HepG2 (cell line): ENCODE results near the gene SEMG1. TPM values are rescaled to one million over a fixed set of nuclear protein-coding genes. Genes with fewer than 3 reads are reported as not detected.

Experiments used
- ATAC-seq: fragments of 200-7000 bp; cut with Tn5 transposase; 3 replicates; pipeline ENCODE4 v1.9.1; 2020; ENCODE audit warnings: mild to moderate bottlenecking, moderate library complexity
- BruUV-seq: library from RNA; stranded (reverse); fragments of 400-500 nt; replicated peaks from 2 replicates; lab custom pipeline; 2021; lab: Mats Ljungman, UMichigan
- CTCF ChIA-PET: fragments of 300-600 bp; formaldehyde crosslinking; extraction: SDS; loops from one replicate; lab custom pipeline; 2021; ENCODE audit warnings: low total read pairs, inconsistent platforms, low intra/inter-chr PET ratio; lab: Yijun Ruan, JAX
- POLR2A ChIA-PET: fragments of 350-600 bp; sonication (Branson Sonifier 250); formaldehyde crosslinking; loops from one replicate; lab custom pipeline; 2020; ENCODE audit warnings: antibody characterized with exemption, inconsistent platforms; lab: Yijun Ruan, JAX
- DNase-seq: peaks from one replicate; pipeline ENCODE4 v3.0.0-alpha.2; 2015; ENCODE audit warnings: low spot score
- FAIRE-seq: peaks from 3 replicates; lab custom pipeline; 2011; peaks lifted over from hg19 to GRCh38; lab: Jason Lieb, UNC
- H2AFZ ChIP-seq: one replicate; pipeline ENCODE4 v1.6.1; 2011; ENCODE audit warnings: low read length, inconsistent platforms
- H3K27ac ChIP-seq: fragments of 300-600 bp; 3 replicates; pipeline ENCODE4 v1.8.0; 2011; ENCODE audit warnings: mixed run types, mild to moderate bottlenecking, mixed read lengths, low read length, inconsistent platforms; ENCODE audit not compliant: insufficient read depth; ENCODE audit errors: extremely low read length
- H3K27me3 ChIP-seq, 2 experiments: fragments of 200-600 bp in 1 of 2; 2 replicates in 1 of 2; 3 replicates in 1 of 2; pipeline versions ENCODE4 v1.6.0 to v1.8.0; 2011; ENCODE audit warnings: low read length in 2 of 2, mild to moderate bottlenecking in 2 of 2, moderate library complexity in 2 of 2, inconsistent platforms in 1 of 2; ENCODE audit not compliant: insufficient read depth in 2 of 2, control insufficient read depth in 1 of 2
- H3K36me3 ChIP-seq, 2 experiments: fragments of 200-600 bp in 1 of 2; replicated peaks in 1 of 2; 2 replicates in 1 of 2; 3 replicates in 1 of 2; pipeline versions ENCODE4 v1.5.1 to v1.8.0; 2011; ENCODE audit warnings: low read length in 2 of 2, inconsistent platforms in 1 of 2; ENCODE audit not compliant: insufficient read depth in 2 of 2, control insufficient read depth in 1 of 2
- H3K4me1 ChIP-seq: 2 replicates; pipeline ENCODE4 v1.5.1; 2012; ENCODE audit warnings: low read length, inconsistent platforms; ENCODE audit not compliant: insufficient read depth
- H3K4me2 ChIP-seq: 2 replicates; pipeline ENCODE4 v1.6.0; 2011; ENCODE audit warnings: low read depth, low read length, inconsistent platforms
- H3K4me3 ChIP-seq, 3 experiments: fragments of 200-600 bp in 1 of 3; sonication (generic), shearing (Covaris generic) in 1 of 3; replicated peaks in 1 of 3; 2 replicates each; pipeline ENCODE4 v1.5.1; 2011 to 2016; ENCODE audit warnings: low read length in 3 of 3, inconsistent platforms in 2 of 3, low read depth in 2 of 3, mild to moderate bottlenecking in 2 of 3, control low read depth in 1 of 3, mixed read lengths in 1 of 3; ENCODE audit not compliant: insufficient read depth in 1 of 3
- H3K79me2 ChIP-seq: one replicate; pipeline ENCODE4 v1.6.1; 2011; ENCODE audit warnings: low read length, inconsistent platforms; ENCODE audit not compliant: insufficient read depth
- H3K9ac ChIP-seq: 2 replicates; pipeline ENCODE4 v1.6.0; 2011; ENCODE audit warnings: mild to moderate bottlenecking, low read depth, low read length, inconsistent platforms; ENCODE audit not compliant: insufficient read depth
- H3K9me3 ChIP-seq: 2 replicates; pipeline ENCODE4 v1.5.1; 2012; ENCODE audit warnings: mild to moderate bottlenecking, low read length
- H4K20me1 ChIP-seq: 2 replicates; pipeline ENCODE4 v1.6.0; 2011; ENCODE audit warnings: inconsistent platforms, mild to moderate bottlenecking, low read length, moderate library complexity; ENCODE audit not compliant: insufficient read depth
- MEIS2 ChIP-seq: sonication (generic); formaldehyde crosslinking; IDR thresholded peaks from 2 replicates; pipeline ENCODE4 v1.9.0; 2021; ENCODE audit warnings: mild to moderate bottlenecking, missing genetic modification reagents
- PRMT3 ChIP-seq: sonication (generic); formaldehyde crosslinking; IDR thresholded peaks from 2 replicates; pipeline ENCODE4 v1.8.1; 2022; ENCODE audit warnings: low read depth, mild to moderate bottlenecking, moderate library complexity, missing genetic modification reagents, borderline replicate concordance
- TCF7 ChIP-seq: sonication (generic); IDR thresholded peaks from 2 replicates; pipeline ENCODE4 v1.6.1; 2016; ENCODE audit warnings: antibody characterized with exemption, low read depth
- ZKSCAN1 ChIP-seq: fragments of 150-350 bp; IDR thresholded peaks from 2 replicates; pipeline ENCODE4 v1.6.1; 2014; ENCODE audit warnings: low read length
- ZXDC ChIP-seq: sonication (generic); formaldehyde crosslinking; IDR thresholded peaks from 2 replicates; pipeline ENCODE4 v1.5.0; 2020; ENCODE audit warnings: mild to moderate bottlenecking, missing genetic modification reagents
- WGBS: methylation state at CpG from one replicate; pipeline ENCODE4 v1.1.6; 2017; ENCODE audit warnings: low lambda C conversion rate; 5-methylcytosine and 5-hydroxymethylcytosine counted together
- in situ Hi-C: cut with HindIII; loops from 2 replicates; pipeline ENCODE4 v1.10.0; 2017; ENCODE audit warnings: low pct_unique_long_range_greater_than_20kb; ENCODE audit not compliant: extremely low pct_ligation_motif_present
- intact Hi-C: fragments of 100-400 bp; cut with micrococcal nuclease; formaldehyde crosslinking; loops from one replicate; pipeline ENCODE4 v1.10.0; 2022; ENCODE audit not compliant: unreplicated experiment
- polyA plus RNA-seq, 8 experiments: library from polyadenylated mRNA; depleted of rRNA in 3 of 8; stranded (reverse) in 7 of 8; unstranded in 1 of 8; fragments of >200 nt; fragmentation: Illumina TruSeq in 4 of 8; extraction: Trizol in 4 of 8; gene quantifications; 2 replicates each; pipeline versions ENCODE4 v1.2.1 to v1.2.3, GENCODE V29; 2011 to 2016; ENCODE audit warnings: low read depth in 4 of 8, missing spikeins in 1 of 8, mixed read lengths in 1 of 8; ENCODE audit not compliant: insufficient read depth in 1 of 8
- total RNA-seq, 5 experiments: library from RNA; depleted of rRNA; stranded (reverse); fragments of >200 nt; fragmentation: Illumina TruSeq; extraction: Trizol; gene quantifications; 2 replicates each; pipeline ENCODE4 v1.2.3, GENCODE V29; 2016; ENCODE audit warnings: low read depth in 1 of 5
- TF ChIP-seq, protein P1 (sequence below): fragments of 450-650 bp; IDR thresholded peaks from 2 replicates; pipeline ENCODE4 v1.6.1; 2016

Gene SEMG1
- total and polyA plus RNA-seq, 2 of the 13 experiments (the other 11 are each of a cell fraction or from before 2014, with no cell fraction given), result not detected

- no peak for TF ChIP-seq ZXDC
- no peak for TF ChIP-seq MEIS2 (CRISPR knock-in tag)
- TF ChIP-seq TCF7, result no peak
- no peak for TF ChIP-seq ZKSCAN1
Observed at GRCh38 chr20:45257161-45257560, 50.3 kb downstream of the SEMG1 start (continued).

- TF ChIP-seq PRMT3 (CRISPR knock-in tag), result no peak
- TF ChIP-seq, protein P1, sequence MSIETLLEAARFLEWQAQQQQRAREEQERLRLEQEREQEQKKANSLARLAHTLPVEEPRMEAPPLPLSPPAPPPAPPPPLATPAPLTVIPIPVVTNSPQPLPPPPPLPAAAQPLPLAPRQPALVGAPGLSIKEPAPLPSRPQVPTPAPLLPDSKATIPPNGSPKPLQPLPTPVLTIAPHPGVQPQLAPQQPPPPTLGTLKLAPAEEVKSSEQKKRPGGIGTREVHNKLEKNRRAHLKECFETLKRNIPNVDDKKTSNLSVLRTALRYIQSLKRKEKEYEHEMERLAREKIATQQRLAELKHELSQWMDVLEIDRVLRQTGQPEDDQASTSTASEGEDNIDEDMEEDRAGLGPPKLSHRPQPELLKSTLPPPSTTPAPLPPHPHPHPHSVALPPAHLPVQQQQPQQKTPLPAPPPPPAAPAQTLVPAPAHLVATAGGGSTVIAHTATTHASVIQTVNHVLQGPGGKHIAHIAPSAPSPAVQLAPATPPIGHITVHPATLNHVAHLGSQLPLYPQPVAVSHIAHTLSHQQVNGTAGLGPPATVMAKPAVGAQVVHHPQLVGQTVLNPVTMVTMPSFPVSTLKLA, result peak; percentile 15; the same call in 1 of the 2 replicates
- DNase-seq (no peak), ATAC-seq (no peak), FAIRE-seq (no peak)
- 13% methylated on average over 7 of the region's 7 CpGs for WGBS
- no peak overlapping the region for H3K9ac ChIP-seq
- ChIA-PET CTCF (no interaction called here), POLR2A (no interaction called here)
- no peaks in the 10 kb centered on the region for H3K9me3 ChIP-seq
- H3K79me2 ChIP-seq, result no peaks in the 10 kb centered on the region
- no TSS peak for BruUV-seq
- peaks cover 0 to 27% of the 10 kb centered on the region in 2 experiments; a peak in 2 of 5 replicates for H3K27me3 ChIP-seq
- no peak overlapping the region for H3K4me2 ChIP-seq
- no peak overlapping the region for H3K4me3 ChIP-seq
- no peaks in the 10 kb centered on the region for H4K20me1 ChIP-seq
- no peak overlapping the region for H3K27ac ChIP-seq
- intact Hi-C loops, result no loop called here
- peaks cover 13% of the 10 kb centered on the region for H3K4me1 ChIP-seq
- H3K36me3 ChIP-seq, result no peaks in the 10 kb centered on the region
- in situ Hi-C loops, result no loop called here
- H2AFZ ChIP-seq, result no peak overlapping the region
Observed at GRCh38 chr20:45257711-45258110, 50.9 kb downstream of the SEMG1 start.
